HepG2 (cell line): Measurements from ENCODE around the gene RAD21L1. TPM values are rescaled to one million over a fixed set of nuclear protein-coding genes. Genes with fewer than 3 reads are reported as not detected.

Experiments
- ATAC-seq: fragments of 200-7000 bp; cut with Tn5 transposase; 3 replicates; pipeline ENCODE4 v1.9.1; 2020; ENCODE audit warnings: mild to moderate bottlenecking, moderate library complexity
- BruUV-seq: library from RNA; stranded (reverse); fragments of 400-500 nt; replicated peaks from 2 replicates; lab custom pipeline; 2021; lab: Mats Ljungman, UMichigan
- CTCF ChIA-PET: fragments of 300-600 bp; formaldehyde crosslinking; extraction: SDS; loops from one replicate; lab custom pipeline; 2021; ENCODE audit warnings: low total read pairs, inconsistent platforms, low intra/inter-chr PET ratio; lab: Yijun Ruan, JAX
- POLR2A ChIA-PET: fragments of 350-600 bp; sonication (Branson Sonifier 250); formaldehyde crosslinking; loops from one replicate; lab custom pipeline; 2020; ENCODE audit warnings: antibody characterized with exemption, inconsistent platforms; lab: Yijun Ruan, JAX
- DNase-seq: peaks from one replicate; pipeline ENCODE4 v3.0.0-alpha.2; 2015; ENCODE audit warnings: low spot score
- FAIRE-seq: peaks from 3 replicates; lab custom pipeline; 2011; peaks lifted over from hg19 to GRCh38; lab: Jason Lieb, UNC
- H2AFZ ChIP-seq: one replicate; pipeline ENCODE4 v1.6.1; 2011; ENCODE audit warnings: low read length, inconsistent platforms
- H3K27ac ChIP-seq: fragments of 300-600 bp; 3 replicates; pipeline ENCODE4 v1.8.0; 2011; ENCODE audit warnings: mixed run types, mild to moderate bottlenecking, mixed read lengths, low read length, inconsistent platforms; ENCODE audit not compliant: insufficient read depth; ENCODE audit errors: extremely low read length
- H3K27me3 ChIP-seq, 2 experiments: fragments of 200-600 bp in 1 of 2; 2 replicates in 1 of 2; 3 replicates in 1 of 2; pipeline versions ENCODE4 v1.6.0 to v1.8.0; 2011; ENCODE audit warnings: low read length in 2 of 2, mild to moderate bottlenecking in 2 of 2, moderate library complexity in 2 of 2, inconsistent platforms in 1 of 2; ENCODE audit not compliant: insufficient read depth in 2 of 2, control insufficient read depth in 1 of 2
- H3K36me3 ChIP-seq, 2 experiments: fragments of 200-600 bp in 1 of 2; replicated peaks in 1 of 2; 2 replicates in 1 of 2; 3 replicates in 1 of 2; pipeline versions ENCODE4 v1.5.1 to v1.8.0; 2011; ENCODE audit warnings: low read length in 2 of 2, inconsistent platforms in 1 of 2; ENCODE audit not compliant: insufficient read depth in 2 of 2, control insufficient read depth in 1 of 2
- H3K4me1 ChIP-seq: 2 replicates; pipeline ENCODE4 v1.5.1; 2012; ENCODE audit warnings: low read length, inconsistent platforms; ENCODE audit not compliant: insufficient read depth
- H3K4me2 ChIP-seq: 2 replicates; pipeline ENCODE4 v1.6.0; 2011; ENCODE audit warnings: low read depth, low read length, inconsistent platforms
- H3K4me3 ChIP-seq, 3 experiments: fragments of 200-600 bp in 1 of 3; sonication (generic), shearing (Covaris generic) in 1 of 3; replicated peaks in 1 of 3; 2 replicates each; pipeline ENCODE4 v1.5.1; 2011 to 2016; ENCODE audit warnings: low read length in 3 of 3, inconsistent platforms in 2 of 3, low read depth in 2 of 3, mild to moderate bottlenecking in 2 of 3, control low read depth in 1 of 3, mixed read lengths in 1 of 3; ENCODE audit not compliant: insufficient read depth in 1 of 3
- H3K79me2 ChIP-seq: one replicate; pipeline ENCODE4 v1.6.1; 2011; ENCODE audit warnings: low read length, inconsistent platforms; ENCODE audit not compliant: insufficient read depth
- H3K9ac ChIP-seq: 2 replicates; pipeline ENCODE4 v1.6.0; 2011; ENCODE audit warnings: mild to moderate bottlenecking, low read depth, low read length, inconsistent platforms; ENCODE audit not compliant: insufficient read depth
- H3K9me3 ChIP-seq: 2 replicates; pipeline ENCODE4 v1.5.1; 2012; ENCODE audit warnings: mild to moderate bottlenecking, low read length
- H4K20me1 ChIP-seq: 2 replicates; pipeline ENCODE4 v1.6.0; 2011; ENCODE audit warnings: inconsistent platforms, mild to moderate bottlenecking, low read length, moderate library complexity; ENCODE audit not compliant: insufficient read depth
- DNMT1 ChIP-seq: sonication (generic); formaldehyde crosslinking; IDR thresholded peaks from 2 replicates; pipeline ENCODE4 v1.5.1; 2020; ENCODE audit warnings: mild to moderate bottlenecking, missing genetic modification reagents
- DZIP1 ChIP-seq: sonication (generic); formaldehyde crosslinking; IDR thresholded peaks from 2 replicates; pipeline ENCODE4 v1.5.0; 2020; ENCODE audit warnings: mild to moderate bottlenecking, missing genetic modification reagents
- MED8 ChIP-seq: sonication (generic); formaldehyde crosslinking; IDR thresholded peaks from 2 replicates; pipeline ENCODE4 v1.8.1; 2023; ENCODE audit warnings: mild to moderate bottlenecking, missing genetic modification reagents; ENCODE audit not compliant: insufficient replicate concordance
- POLR2AphosphoS5 ChIP-seq: IDR thresholded peaks from 2 replicates; pipeline ENCODE4 v1.6.1; 2012; ENCODE audit warnings: low read depth, low read length
- RBM39 ChIP-seq: fragments of 200-400 bp; formaldehyde crosslinking; IDR thresholded peaks from one replicate; pipeline ENCODE4 v1.6.1; 2018; ENCODE audit warnings: antibody characterized with exemption, mild to moderate bottlenecking, low read depth, low read length; ENCODE audit not compliant: poor library complexity, severe bottlenecking
- THRA ChIP-seq: sonication (generic); formaldehyde crosslinking; IDR thresholded peaks from 2 replicates; pipeline ENCODE4 v1.4.0; 2020; ENCODE audit warnings: missing genetic modification reagents, borderline replicate concordance
- ZMYM2 ChIP-seq: sonication (generic); formaldehyde crosslinking; IDR thresholded peaks from 2 replicates; pipeline ENCODE4 v1.8.0; 2022; ENCODE audit warnings: mild to moderate bottlenecking, missing genetic modification reagents
- WGBS: methylation state at CpG from one replicate; pipeline ENCODE4 v1.1.6; 2017; ENCODE audit warnings: low lambda C conversion rate; 5-methylcytosine and 5-hydroxymethylcytosine counted together
- in situ Hi-C: cut with HindIII; loops from 2 replicates; pipeline ENCODE4 v1.10.0; 2017; ENCODE audit warnings: low pct_unique_long_range_greater_than_20kb; ENCODE audit not compliant: extremely low pct_ligation_motif_present
- intact Hi-C: fragments of 100-400 bp; cut with micrococcal nuclease; formaldehyde crosslinking; loops from one replicate; pipeline ENCODE4 v1.10.0; 2022; ENCODE audit not compliant: unreplicated experiment
- polyA plus RNA-seq, 8 experiments: library from polyadenylated mRNA; depleted of rRNA in 3 of 8; stranded (reverse) in 7 of 8; unstranded in 1 of 8; fragments of >200 nt; fragmentation: Illumina TruSeq in 4 of 8; extraction: Trizol in 4 of 8; gene quantifications; 2 replicates each; pipeline versions ENCODE4 v1.2.1 to v1.2.3, GENCODE V29; 2011 to 2016; ENCODE audit warnings: low read depth in 4 of 8, missing spikeins in 1 of 8, mixed read lengths in 1 of 8; ENCODE audit not compliant: insufficient read depth in 1 of 8
- total RNA-seq, 5 experiments: library from RNA; depleted of rRNA; stranded (reverse); fragments of >200 nt; fragmentation: Illumina TruSeq; extraction: Trizol; gene quantifications; 2 replicates each; pipeline ENCODE4 v1.2.3, GENCODE V29; 2016; ENCODE audit warnings: low read depth in 1 of 5
- TF ChIP-seq, protein P1 (sequence below): sonication (generic); formaldehyde crosslinking; IDR thresholded peaks from 2 replicates; pipeline ENCODE4 v1.4.0; 2020; ENCODE audit warnings: mild to moderate bottlenecking, missing genetic modification reagents

RAD21L1 gene
- total and polyA plus RNA-seq, 2 of the 13 experiments (the other 11 are each of a cell fraction or from before 2014, with no cell fraction given): not detected

DNA sequence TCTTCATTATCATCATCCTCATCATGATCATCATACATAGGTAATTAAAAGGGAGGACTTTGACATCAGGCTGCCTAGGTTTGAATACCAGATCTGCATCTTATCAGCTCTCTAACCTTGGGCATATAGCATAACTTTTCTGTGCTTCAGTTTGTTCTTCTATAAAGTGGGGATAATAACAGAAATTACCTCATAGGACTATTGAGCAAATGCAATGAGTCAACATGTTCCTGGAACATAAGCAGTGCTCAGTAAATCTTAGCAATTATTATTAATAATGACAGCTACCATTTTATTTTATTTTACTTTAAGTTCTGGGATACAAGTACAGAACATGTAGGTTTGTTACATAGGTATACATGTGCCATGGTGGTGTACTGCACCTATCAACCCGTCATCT lies 15.3 kb upstream of the RAD21L1 start:
- in situ Hi-C loops: no loop called here

More for the DNA sequence above, 15.3 kb upstream of the RAD21L1 start:
- Histone ChIP-seq H3K9me3 (no peaks in the 10 kb centered on the region), H3K79me2 (no peaks in the 10 kb centered on the region), H3K9ac (no peak overlapping the region), H3K27me3 (peaks cover 0 to 23% of the 10 kb centered on the region in 2 experiments; a peak in 2 of 5 replicates), H3K36me3 (no peaks in the 10 kb centered on the region), H4K20me1 (no peaks in the 10 kb centered on the region), H3K4me3 (no peak overlapping the region), H2AFZ (no peak overlapping the region), H3K4me1 (peaks cover 9% of the 10 kb centered on the region; the same call in 1 of the 2 replicates), H3K4me2 (no peak overlapping the region)
- intact Hi-C loops: no loop called here
- WGBS: 35% methylated on average over 1 of the region's 1 CpG
- BruUV-seq: no TSS peak
- ChIA-PET CTCF (no interaction called here), POLR2A (no interaction called here)
- DNase-seq: no peak
- no peak for ATAC-seq
- no peak for FAIRE-seq
- TF ChIP-seq ZMYM2 (CRISPR knock-in tag) (no peak), POLR2AphosphoS5 (no peak), DZIP1 (CRISPR knock-in tag) (no peak), RBM39 (no peak), MED8 (CRISPR knock-in tag) (no peak), THRA (CRISPR knock-in tag) (no peak), DNMT1 (CRISPR knock-in tag) (no peak)
- TF ChIP-seq, protein P1, sequence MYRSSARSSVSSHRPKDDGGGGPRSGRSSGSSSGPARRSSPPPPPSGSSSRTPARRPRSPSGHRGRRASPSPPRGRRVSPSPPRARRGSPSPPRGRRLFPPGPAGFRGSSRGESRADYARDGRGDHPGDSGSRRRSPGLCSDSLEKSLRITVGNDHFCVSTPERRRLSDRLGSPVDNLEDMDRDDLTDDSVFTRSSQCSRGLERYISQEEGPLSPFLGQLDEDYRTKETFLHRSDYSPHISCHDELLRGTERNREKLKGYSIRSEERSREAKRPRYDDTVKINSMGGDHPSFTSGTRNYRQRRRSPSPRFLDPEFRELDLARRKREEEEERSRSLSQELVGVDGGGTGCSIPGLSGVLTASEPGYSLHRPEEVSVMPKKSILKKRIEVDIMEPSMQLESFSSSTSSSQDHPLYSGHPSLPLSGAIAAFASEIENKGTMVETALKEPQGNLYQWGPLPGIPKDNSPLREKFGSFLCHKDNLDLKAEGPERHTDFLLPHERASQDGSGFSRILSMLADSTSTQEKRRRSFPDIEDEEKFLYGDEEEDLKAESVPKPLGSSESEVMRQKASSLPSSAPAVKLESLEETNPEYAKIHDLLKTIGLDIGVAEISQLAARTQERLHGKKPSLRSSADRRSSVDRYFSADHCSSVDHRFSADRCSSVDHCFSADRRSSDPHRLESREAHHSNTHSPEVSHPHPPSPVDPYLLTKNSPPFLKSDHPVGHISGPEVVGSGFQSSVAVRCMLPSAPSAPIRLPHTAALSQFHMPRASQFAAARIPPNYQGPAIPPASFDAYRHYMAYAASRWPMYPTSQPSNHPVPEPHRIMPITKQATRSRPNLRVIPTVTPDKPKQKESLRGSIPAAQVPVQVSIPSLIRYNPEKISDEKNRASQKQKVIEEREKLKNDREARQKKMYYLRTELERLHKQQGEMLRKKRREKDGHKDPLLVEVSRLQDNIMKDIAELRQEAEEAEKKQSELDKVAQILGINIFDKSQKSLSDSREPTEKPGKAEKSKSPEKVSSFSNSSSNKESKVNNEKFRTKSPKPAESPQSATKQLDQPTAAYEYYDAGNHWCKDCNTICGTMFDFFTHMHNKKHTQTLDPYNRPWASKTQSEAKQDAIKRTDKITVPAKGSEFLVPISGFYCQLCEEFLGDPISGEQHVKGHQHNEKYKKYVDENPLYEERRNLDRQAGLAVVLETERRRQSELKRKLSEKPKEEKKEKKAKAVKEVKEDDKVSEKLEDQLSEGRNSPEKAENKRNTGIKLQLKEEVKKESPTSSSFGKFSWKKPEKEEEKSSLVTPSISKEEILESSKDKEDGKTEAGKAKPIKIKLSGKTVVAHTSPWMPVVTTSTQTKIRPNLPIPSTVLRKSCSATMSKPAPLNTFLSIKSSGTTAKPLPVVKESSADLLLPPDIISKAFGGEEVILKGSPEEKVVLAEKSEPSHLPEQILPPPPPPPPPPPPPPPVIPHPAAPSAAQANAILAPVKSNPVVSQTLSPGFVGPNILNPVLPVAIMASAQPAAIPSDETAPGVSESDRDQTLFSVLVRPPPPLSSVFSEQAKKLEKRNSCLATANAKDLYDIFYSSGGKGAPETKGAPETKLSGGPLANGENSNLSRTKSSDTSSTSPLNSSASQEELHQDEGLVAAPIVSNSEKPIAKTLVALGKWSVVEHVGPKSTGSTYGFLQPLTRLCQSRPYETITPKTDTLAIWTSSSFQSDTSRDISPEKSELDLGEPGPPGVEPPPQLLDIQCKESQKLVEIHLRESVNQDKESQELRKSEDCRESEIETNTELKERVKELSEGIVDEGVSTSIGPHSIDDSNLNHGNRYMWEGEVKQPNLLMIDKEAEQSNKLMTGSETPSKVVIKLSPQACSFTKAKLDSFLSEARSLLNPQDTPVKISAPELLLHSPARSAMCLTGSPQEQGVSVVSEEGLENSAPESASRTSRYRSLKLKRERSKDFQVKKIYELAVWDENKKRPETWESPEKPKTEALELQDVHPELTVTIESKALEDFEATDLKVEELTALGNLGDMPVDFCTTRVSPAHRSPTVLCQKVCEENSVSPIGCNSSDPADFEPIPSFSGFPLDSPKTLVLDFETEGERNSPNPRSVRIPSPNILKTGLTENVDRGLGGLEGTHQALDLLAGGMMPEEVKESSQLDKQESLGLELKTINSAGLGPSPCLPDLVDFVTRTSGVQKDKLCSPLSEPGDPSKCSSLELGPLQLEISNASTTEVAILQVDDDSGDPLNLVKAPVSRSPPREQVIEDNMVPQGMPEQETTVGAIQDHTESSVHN: no peak
- TF ChIP-seq, all 625 proteins: peak for 0
- no peak overlapping the region for H3K27ac ChIP-seq
